SK-N-SH (cell line): ENCODE measurements around the gene PLAGL1. TPM values are rescaled to one million over a fixed set of nuclear protein-coding genes. Genes with fewer than 3 reads are reported as not detected.

Experiments used
- CTCF ChIA-PET: fragments of 300-600, 350-600 bp; formaldehyde crosslinking; extraction: SDS; loops from one replicate; lab custom pipeline; 2021; lab: Yijun Ruan, JAX
- POLR2A ChIA-PET: fragments of 350-600 bp; sonication (Branson Sonifier 250); formaldehyde crosslinking; extraction: SDS; loops from one replicate; lab custom pipeline; 2020; ENCODE audit warnings: antibody characterized with exemption, inconsistent platforms; lab: Yijun Ruan, JAX
- DNase-seq: peaks from one replicate; pipeline ENCODE4 v3.0.0; 2012
- H2AFZ ChIP-seq: fragments of 200-600 bp; sonication (generic); 2 replicates; pipeline ENCODE4 v1.8.1; 2016; ENCODE audit warnings: antibody characterized with exemption, mild to moderate bottlenecking, low read depth
- H3F3A ChIP-seq: fragments of 200-600 bp; sonication (generic); replicated peaks from 2 replicates; pipeline ENCODE3; 2016; ENCODE audit warnings: antibody characterized with exemption, mild to moderate bottlenecking; ENCODE audit not compliant: insufficient read depth
- H3K27ac ChIP-seq, 2 experiments: fragments of 200-500 bp in 1 of 2; fragments of 200-600 bp in 1 of 2; sonication (Bioruptor generic) in 1 of 2; sonication (generic), shearing (Covaris generic) in 1 of 2; 2 replicates each; pipeline versions ENCODE4 v1.5.1 to v1.6.1; 2014 to 2016; ENCODE audit warnings: low read depth in 2 of 2, inconsistent platforms in 1 of 2, low read length in 1 of 2, mild to moderate bottlenecking in 1 of 2, mixed read lengths in 1 of 2
- H3K27me3 ChIP-seq: fragments of 200-600 bp; sonication (generic), shearing (Covaris generic); 2 replicates; pipeline ENCODE4 v1.6.1; 2016; ENCODE audit warnings: mixed run types; ENCODE audit not compliant: insufficient read depth
- H3K36me3 ChIP-seq, 2 experiments: fragments of 200-500 bp in 1 of 2; fragments of 200-600 bp in 1 of 2; sonication (Bioruptor generic) in 1 of 2; sonication (generic) in 1 of 2; replicated peaks in 1 of 2; 2 replicates each; pipeline versions ENCODE3 to v1.5.1; 2014 to 2016; ENCODE audit warnings: low read length in 1 of 2, mild to moderate bottlenecking in 1 of 2; ENCODE audit not compliant: insufficient read depth in 2 of 2, control insufficient read depth in 1 of 2
- H3K4me1 ChIP-seq, 2 experiments: fragments of 200-500 bp in 1 of 2; fragments of 200-600 bp in 1 of 2; sonication (Bioruptor generic) in 1 of 2; sonication (generic), shearing (Covaris generic) in 1 of 2; 2 replicates each; pipeline versions ENCODE4 v1.5.1 to v1.6.1; 2014 to 2016; ENCODE audit warnings: low read depth in 1 of 2, low read length in 1 of 2, mixed run types in 1 of 2; ENCODE audit not compliant: insufficient read depth in 2 of 2, control insufficient read depth in 1 of 2
- H3K4me2 ChIP-seq: fragments of 200-600 bp; sonication (generic), shearing (Covaris generic); 2 replicates; pipeline ENCODE4 v1.6.1; 2017; ENCODE audit warnings: mixed run types
- H3K4me3 ChIP-seq, 2 experiments: fragments of 200-500 bp in 1 of 2; fragments of 200-600 bp in 1 of 2; sonication (Bioruptor generic) in 1 of 2; sonication (generic), shearing (Covaris generic) in 1 of 2; 2 replicates each; pipeline versions ENCODE4 v1.5.1 to v1.8.1; 2014 to 2016; ENCODE audit warnings: low read depth in 2 of 2, inconsistent platforms in 1 of 2, low read length in 1 of 2, mild to moderate bottlenecking in 1 of 2, mixed read lengths in 1 of 2, moderate library complexity in 1 of 2
- H3K79me2 ChIP-seq: fragments of 200-600 bp; sonication (generic); 2 replicates; pipeline ENCODE4 v1.8.1; 2017; ENCODE audit warnings: mild to moderate bottlenecking; ENCODE audit not compliant: insufficient read depth
- H3K9ac ChIP-seq: fragments of 200-600 bp; sonication (generic); 2 replicates; pipeline ENCODE4 v1.6.1; 2017; ENCODE audit warnings: mixed run types
- H3K9me2 ChIP-seq: fragments of 200-600 bp; sonication (generic); 2 replicates; pipeline ENCODE4 v1.6.1; 2017; ENCODE audit warnings: mixed run types
- H3K9me3 ChIP-seq: fragments of 200-600 bp; sonication (generic); 2 replicates; pipeline ENCODE4 v1.6.1; 2017; ENCODE audit warnings: mixed run types, mild to moderate bottlenecking, moderate library complexity
- H4K20me1 ChIP-seq: fragments of 200-600 bp; sonication (generic); 2 replicates; pipeline ENCODE4 v1.6.1; 2017; ENCODE audit warnings: mild to moderate bottlenecking, mixed run types; ENCODE audit not compliant: insufficient read depth
- EZH2phosphoT487 ChIP-seq: fragments of 200-600 bp; sonication (generic); IDR thresholded peaks from 2 replicates; pipeline ENCODE4 v1.6.1; 2017; ENCODE audit warnings: low read depth, mixed run types, mild to moderate bottlenecking, antibody characterized with exemption, moderate library complexity, borderline replicate concordance
- FOXM1 ChIP-seq: IDR thresholded peaks from 2 replicates; pipeline ENCODE4 v1.4.0; 2012; ENCODE audit warnings: low read depth, mild to moderate bottlenecking
- MEF2A ChIP-seq: IDR thresholded peaks from 2 replicates; pipeline ENCODE4 v1.4.0; 2012; ENCODE audit warnings: low read depth, borderline replicate concordance
- MXI1 ChIP-seq: IDR thresholded peaks from 2 replicates; pipeline ENCODE4 v1.6.1; 2012; ENCODE audit warnings: mild to moderate bottlenecking, low read depth, low read length, improper control_type of control experiment
- NFIC ChIP-seq: IDR thresholded peaks from 2 replicates; pipeline ENCODE4 v1.4.0; 2012; ENCODE audit warnings: borderline replicate concordance
- POLR2AphosphoS5 ChIP-seq: IDR thresholded peaks from 2 replicates; pipeline ENCODE4 v1.6.1; 2012; ENCODE audit warnings: low read depth, low read length
- RAD21 ChIP-seq: IDR thresholded peaks from 2 replicates; pipeline ENCODE4 v1.6.1; 2012; ENCODE audit warnings: mild to moderate bottlenecking, low read length
- RCOR1 ChIP-seq: fragments of 150-350 bp; IDR thresholded peaks from 2 replicates; pipeline ENCODE4 v1.6.1; 2017; ENCODE audit warnings: antibody characterized with exemption, low read length
- RFX5 ChIP-seq: IDR thresholded peaks from 2 replicates; pipeline ENCODE4 v1.6.1; 2012; ENCODE audit warnings: mild to moderate bottlenecking, improper control_type of control experiment, low read length
- WGBS: methylation state at CpG from one replicate; pipeline ENCODE4 v1.1.6; 2017; ENCODE audit warnings: low lambda C conversion rate; 5-methylcytosine and 5-hydroxymethylcytosine counted together
- polyA plus RNA-seq, 3 experiments: library from polyadenylated mRNA; depleted of rRNA; stranded (reverse); fragments of >200 nt; gene quantifications; 2 replicates each; pipeline ENCODE4 v1.2.3, GENCODE V29; 2012
- TF ChIP-seq, protein P1 (sequence below): IDR thresholded peaks from 2 replicates; pipeline ENCODE4; 2012
- TF ChIP-seq, protein P2 (sequence below): IDR thresholded peaks from 2 replicates; pipeline ENCODE4 v1.6.1; 2012; ENCODE audit warnings: mild to moderate bottlenecking, low read depth, low read length, moderate library complexity
- TF ChIP-seq, protein P3 (sequence below): IDR thresholded peaks from 2 replicates; pipeline ENCODE4 v1.4.0; 2012; ENCODE audit warnings: low read depth
- TF ChIP-seq, protein P4 (sequence below): IDR thresholded peaks from 2 replicates; pipeline ENCODE4 v1.4.0; 2012; ENCODE audit warnings: low read depth, borderline replicate concordance
- TF ChIP-seq, protein P5 (sequence below): fragments of 150-350 bp; IDR thresholded peaks from 2 replicates; pipeline ENCODE4 v1.6.1; 2016; ENCODE audit warnings: mild to moderate bottlenecking, low read depth, low read length

Gene PLAGL1
- polyA plus RNA-seq, 1 of the 3 experiments (the other 2 are of a cell fraction): 25.8 TPM

DNA sequence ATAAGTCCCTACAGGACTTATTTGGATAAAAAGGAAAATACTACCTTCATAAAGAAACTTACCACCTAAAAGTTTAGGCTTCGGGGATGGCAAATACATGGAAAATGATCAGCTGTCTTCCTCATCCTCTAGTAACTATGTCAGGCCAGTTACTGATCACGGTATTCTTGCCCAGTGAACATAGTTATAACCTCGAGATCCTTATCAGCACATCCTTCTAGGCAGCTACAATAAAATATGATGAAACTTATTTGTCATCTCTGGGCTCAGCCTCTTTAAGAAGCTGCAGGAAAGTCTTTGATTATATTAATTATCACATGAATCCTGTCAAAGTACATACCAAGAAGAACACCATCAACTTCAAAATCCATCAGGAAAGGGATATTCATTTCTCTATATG lies 45.5 kb upstream of the PLAGL1 start:
- Histone ChIP-seq H3F3A (no peaks in the 10 kb centered on the region), H3K9me2 (no peaks in the 10 kb centered on the region), H3K27ac (no peak overlapping the region), H3K4me1 (no peaks in the 10 kb centered on the region), H3K9ac (no peak overlapping the region), H2AFZ (no peak overlapping the region), H3K27me3 (no peaks in the 10 kb centered on the region), H3K79me2 (no peaks in the 10 kb centered on the region), H4K20me1 (no peaks in the 10 kb centered on the region), H3K4me3 (no peak overlapping the region), H3K4me2 (no peak overlapping the region), H3K36me3 (no peaks in the 10 kb centered on the region), H3K9me3 (no peaks in the 10 kb centered on the region)
- ChIA-PET POLR2A (no interaction called here), CTCF (no interaction called here)
- 6% methylated on average over 3 of the region's 3 CpGs for WGBS
- DNase-seq: no peak
- TF ChIP-seq FOXM1 (no peak), POLR2AphosphoS5 (no peak), MEF2A (no peak), MXI1 (no peak), EZH2phosphoT487 (no peak), RAD21 (no peak), RCOR1 (no peak), RFX5 (no peak), NFIC (no peak)
- TF ChIP-seq, protein P1, sequence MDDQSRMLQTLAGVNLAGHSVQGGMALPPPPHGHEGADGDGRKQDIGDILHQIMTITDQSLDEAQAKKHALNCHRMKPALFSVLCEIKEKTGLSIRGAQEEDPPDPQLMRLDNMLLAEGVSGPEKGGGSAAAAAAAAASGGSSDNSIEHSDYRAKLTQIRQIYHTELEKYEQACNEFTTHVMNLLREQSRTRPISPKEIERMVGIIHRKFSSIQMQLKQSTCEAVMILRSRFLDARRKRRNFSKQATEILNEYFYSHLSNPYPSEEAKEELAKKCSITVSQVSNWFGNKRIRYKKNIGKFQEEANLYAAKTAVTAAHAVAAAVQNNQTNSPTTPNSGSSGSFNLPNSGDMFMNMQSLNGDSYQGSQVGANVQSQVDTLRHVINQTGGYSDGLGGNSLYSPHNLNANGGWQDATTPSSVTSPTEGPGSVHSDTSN: no peak
- TF ChIP-seq, protein P2, sequence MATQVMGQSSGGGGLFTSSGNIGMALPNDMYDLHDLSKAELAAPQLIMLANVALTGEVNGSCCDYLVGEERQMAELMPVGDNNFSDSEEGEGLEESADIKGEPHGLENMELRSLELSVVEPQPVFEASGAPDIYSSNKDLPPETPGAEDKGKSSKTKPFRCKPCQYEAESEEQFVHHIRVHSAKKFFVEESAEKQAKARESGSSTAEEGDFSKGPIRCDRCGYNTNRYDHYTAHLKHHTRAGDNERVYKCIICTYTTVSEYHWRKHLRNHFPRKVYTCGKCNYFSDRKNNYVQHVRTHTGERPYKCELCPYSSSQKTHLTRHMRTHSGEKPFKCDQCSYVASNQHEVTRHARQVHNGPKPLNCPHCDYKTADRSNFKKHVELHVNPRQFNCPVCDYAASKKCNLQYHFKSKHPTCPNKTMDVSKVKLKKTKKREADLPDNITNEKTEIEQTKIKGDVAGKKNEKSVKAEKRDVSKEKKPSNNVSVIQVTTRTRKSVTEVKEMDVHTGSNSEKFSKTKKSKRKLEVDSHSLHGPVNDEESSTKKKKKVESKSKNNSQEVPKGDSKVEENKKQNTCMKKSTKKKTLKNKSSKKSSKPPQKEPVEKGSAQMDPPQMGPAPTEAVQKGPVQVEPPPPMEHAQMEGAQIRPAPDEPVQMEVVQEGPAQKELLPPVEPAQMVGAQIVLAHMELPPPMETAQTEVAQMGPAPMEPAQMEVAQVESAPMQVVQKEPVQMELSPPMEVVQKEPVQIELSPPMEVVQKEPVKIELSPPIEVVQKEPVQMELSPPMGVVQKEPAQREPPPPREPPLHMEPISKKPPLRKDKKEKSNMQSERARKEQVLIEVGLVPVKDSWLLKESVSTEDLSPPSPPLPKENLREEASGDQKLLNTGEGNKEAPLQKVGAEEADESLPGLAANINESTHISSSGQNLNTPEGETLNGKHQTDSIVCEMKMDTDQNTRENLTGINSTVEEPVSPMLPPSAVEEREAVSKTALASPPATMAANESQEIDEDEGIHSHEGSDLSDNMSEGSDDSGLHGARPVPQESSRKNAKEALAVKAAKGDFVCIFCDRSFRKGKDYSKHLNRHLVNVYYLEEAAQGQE: no peak
- TF ChIP-seq, protein P3, sequence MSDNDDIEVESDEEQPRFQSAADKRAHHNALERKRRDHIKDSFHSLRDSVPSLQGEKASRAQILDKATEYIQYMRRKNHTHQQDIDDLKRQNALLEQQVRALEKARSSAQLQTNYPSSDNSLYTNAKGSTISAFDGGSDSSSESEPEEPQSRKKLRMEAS: no peak
- TF ChIP-seq, protein P4, sequence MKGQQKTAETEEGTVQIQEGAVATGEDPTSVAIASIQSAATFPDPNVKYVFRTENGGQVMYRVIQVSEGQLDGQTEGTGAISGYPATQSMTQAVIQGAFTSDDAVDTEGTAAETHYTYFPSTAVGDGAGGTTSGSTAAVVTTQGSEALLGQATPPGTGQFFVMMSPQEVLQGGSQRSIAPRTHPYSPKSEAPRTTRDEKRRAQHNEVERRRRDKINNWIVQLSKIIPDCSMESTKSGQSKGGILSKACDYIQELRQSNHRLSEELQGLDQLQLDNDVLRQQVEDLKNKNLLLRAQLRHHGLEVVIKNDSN: no peak
- TF ChIP-seq, protein P5, sequence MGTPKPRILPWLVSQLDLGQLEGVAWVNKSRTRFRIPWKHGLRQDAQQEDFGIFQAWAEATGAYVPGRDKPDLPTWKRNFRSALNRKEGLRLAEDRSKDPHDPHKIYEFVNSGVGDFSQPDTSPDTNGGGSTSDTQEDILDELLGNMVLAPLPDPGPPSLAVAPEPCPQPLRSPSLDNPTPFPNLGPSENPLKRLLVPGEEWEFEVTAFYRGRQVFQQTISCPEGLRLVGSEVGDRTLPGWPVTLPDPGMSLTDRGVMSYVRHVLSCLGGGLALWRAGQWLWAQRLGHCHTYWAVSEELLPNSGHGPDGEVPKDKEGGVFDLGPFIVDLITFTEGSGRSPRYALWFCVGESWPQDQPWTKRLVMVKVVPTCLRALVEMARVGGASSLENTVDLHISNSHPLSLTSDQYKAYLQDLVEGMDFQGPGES: no peak
